Activated B cell treated with CpG ODN at 0.5 μM for 24 hours (primary cell): Measurements from ENCODE around the gene USH2A. TPM values are rescaled to one million over a fixed set of nuclear protein-coding genes. Genes with fewer than 3 reads are reported as not detected.

Experiments
- ATAC-seq: fragments of 200-7000 bp; cut with Tn5 transposase; one replicate; pipeline ENCODE4 v1.10.0; 2021; ENCODE audit warnings: low read depth, mild to moderate bottlenecking, moderate library complexity
- CTCF ChIA-PET: fragments of 350-600 bp; sonication (Branson Sonifier 250); formaldehyde crosslinking; loops from one replicate; lab custom pipeline; 2021; ENCODE audit warnings: antibody characterized with exemption; lab: Charles Lee
- POLR2A ChIA-PET: fragments of 350-600 bp; sonication (Branson Sonifier 250); formaldehyde crosslinking; loops from one replicate; lab custom pipeline; 2021; ENCODE audit warnings: antibody characterized with exemption; lab: Charles Lee
- DNase-seq: peaks from one replicate; pipeline ENCODE4 v3.0.0; 2022
- H3K27ac Mint-ChIP-seq: one replicate; pipeline ENCODE4 v1.8.0; 2020; ENCODE audit warnings: mixed read lengths
- H3K27me3 Mint-ChIP-seq: one replicate; pipeline ENCODE4 v1.8.0; 2021; ENCODE audit warnings: mixed read lengths
- H3K36me3 Mint-ChIP-seq: one replicate; pipeline ENCODE4 v1.8.0; 2021; ENCODE audit warnings: low read depth, mixed read lengths
- H3K4me1 Mint-ChIP-seq: one replicate; pipeline ENCODE4 v1.8.0; 2021; ENCODE audit warnings: mixed read lengths
- H3K4me3 Mint-ChIP-seq: one replicate; pipeline ENCODE4 v1.8.0; 2020; ENCODE audit warnings: mild to moderate bottlenecking, mixed read lengths
- H3K9me3 Mint-ChIP-seq: one replicate; pipeline ENCODE4 v1.8.0; 2020; ENCODE audit warnings: mixed read lengths
- CTCF ChIP-seq: fragments of 200-600 bp; IDR thresholded peaks from one replicate; pipeline ENCODE4 v1.8.0; 2022; ENCODE audit warnings: antibody characterized with exemption, mild to moderate bottlenecking
- intact Hi-C: fragments of 100-400 bp; cut with micrococcal nuclease; formaldehyde crosslinking; loops from one replicate; pipeline ENCODE4 v1.15.1; 2024
- total RNA-seq: library from RNA; stranded (reverse); gene quantifications from 2 replicates; pipeline ENCODE4 v1.2.3, GENCODE V29; 2022

The USH2A gene
- total RNA-seq, 1 donor from 2014 or later, result not detected

- POLR2A ChIA-PET, result no interaction called here
- Mint-ChIP-seq H3K4me1 (no peaks in the 10 kb centered on the region), H3K9me3 (no peaks in the 10 kb centered on the region), H3K4me3 (no peak overlapping the region), H3K27ac (no peak overlapping the region), H3K36me3 (no peaks in the 10 kb centered on the region), H3K27me3 (no peaks in the 10 kb centered on the region)
- DNase-seq (no peak), ATAC-seq (no peak)
- TF ChIP-seq CTCF, result no peak
- intact Hi-C loops, result no loop called here
- CTCF ChIA-PET, result no interaction called here
Observed at GRCh38 chr1:216175714-216176113, 247.5 kb downstream of the USH2A start.

GRCh38 chr1:216173376-216173995 lies 249.8 kb downstream of the USH2A start:
- Mint-ChIP-seq H3K4me3 (no peak overlapping the region), H3K4me1 (no peaks in the 10 kb centered on the region), H3K36me3 (no peaks in the 10 kb centered on the region), H3K27me3 (no peaks in the 10 kb centered on the region), H3K9me3 (no peaks in the 10 kb centered on the region), H3K27ac (no peak overlapping the region)
- POLR2A ChIA-PET, result no interaction called here
- TF ChIP-seq CTCF, result no peak
- ATAC-seq (no peak), DNase-seq (no peak)
- CTCF ChIA-PET, result no interaction called here
- intact Hi-C loops, result no loop called here

- Mint-ChIP-seq H3K36me3 (no peaks in the 10 kb centered on the region), H3K4me1 (no peaks in the 10 kb centered on the region), H3K27me3 (no peaks in the 10 kb centered on the region), H3K27ac (no peak overlapping the region), H3K9me3 (no peaks in the 10 kb centered on the region), H3K4me3 (no peak overlapping the region)
- TF ChIP-seq CTCF, result no peak
- no peak for ATAC-seq
- no peak for DNase-seq
- CTCF ChIA-PET, result no interaction called here
- POLR2A ChIA-PET, result no interaction called here
- intact Hi-C loops, result no loop called here
Observed at GRCh38 chr1:216169351-216169750, 253.9 kb downstream of the USH2A start.

- intact Hi-C loops, result no loop called here
- H3K27me3 Mint-ChIP-seq, result no peaks in the 10 kb centered on the region
- no peaks in the 10 kb centered on the region for H3K4me1 Mint-ChIP-seq
- H3K27ac Mint-ChIP-seq, result no peak overlapping the region
- ChIA-PET POLR2A (no interaction called here), CTCF (no interaction called here)
- no peaks in the 10 kb centered on the region for H3K9me3 Mint-ChIP-seq
- ATAC-seq (no peak), DNase-seq (no peak)
- H3K4me3 Mint-ChIP-seq, result no peak overlapping the region
- no peaks in the 10 kb centered on the region for H3K36me3 Mint-ChIP-seq
- no peak for TF ChIP-seq CTCF
Observed at GRCh38 chr1:216168546-216168945, 254.7 kb downstream of the USH2A start.

GRCh38 chr1:216154063-216154462 lies 269.2 kb downstream of the USH2A start:
- no peak overlapping the region for H3K4me3 Mint-ChIP-seq
- DNase-seq (no peak), ATAC-seq (no peak)
- ChIA-PET CTCF (no interaction called here), POLR2A (no interaction called here)
- peaks cover 6% of the 10 kb centered on the region for H3K9me3 Mint-ChIP-seq
- TF ChIP-seq CTCF, result no peak
- intact Hi-C loops, result no loop called here
- no peaks in the 10 kb centered on the region for H3K36me3 Mint-ChIP-seq
- no peak overlapping the region for H3K27ac Mint-ChIP-seq
- no peaks in the 10 kb centered on the region for H3K27me3 Mint-ChIP-seq
- H3K4me1 Mint-ChIP-seq, result no peaks in the 10 kb centered on the region
